Measurements from ENCODE around the gene TMEM238. TPM values are rescaled to one million over a fixed set of nuclear protein-coding genes. Genes with fewer than 3 reads are reported as not detected.
"Not testable (repeated sequence)": the region's sequence is repeated elsewhere in the genome, so short reads cannot be mapped to it uniquely, and the experiment has no call there.

Gene TMEM238
- total RNA-seq, 3 donors from 2014 or later = 31.4 to 84.2 (median 68.0) TPM

DNA sequence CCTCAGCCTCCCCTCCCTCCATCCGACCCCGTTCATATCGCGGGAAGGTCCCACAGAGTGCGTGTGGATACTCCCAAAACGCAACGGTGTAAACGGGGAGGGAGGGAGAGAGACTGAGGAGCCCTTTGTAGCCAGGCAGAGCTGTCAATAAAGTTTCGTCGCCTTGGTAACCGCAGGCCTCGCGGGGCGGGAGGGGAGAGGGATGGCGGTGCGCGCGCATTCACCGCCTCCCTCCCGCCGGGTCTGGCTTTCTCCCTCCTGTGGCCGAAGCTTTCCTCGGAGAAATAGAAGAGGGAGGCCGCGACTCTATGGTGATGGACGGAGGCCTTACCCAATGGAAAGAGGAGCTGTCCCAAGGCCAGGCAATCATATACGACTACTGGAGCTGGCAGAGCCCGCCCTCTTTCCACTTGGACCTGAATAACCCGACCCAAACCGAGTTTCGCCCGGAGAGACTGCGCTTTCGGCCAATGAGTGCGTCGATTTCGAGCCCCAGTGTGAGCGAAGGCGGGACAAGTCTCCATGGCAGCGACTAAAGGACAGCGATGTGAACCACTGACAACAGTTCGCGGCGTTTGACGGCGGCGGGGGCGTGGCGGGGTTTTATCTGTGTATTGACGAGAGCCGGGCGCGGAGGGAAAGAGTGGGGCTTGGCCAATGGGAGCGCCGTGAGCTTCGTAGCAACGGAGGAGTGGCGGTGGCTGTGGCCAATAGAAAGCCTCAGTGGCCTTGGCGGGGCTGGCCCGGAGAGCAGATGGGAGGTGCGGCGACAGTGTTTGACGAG is 44.8 kb downstream of the TMEM238 start, which contains the start of gene KMT5C:
TSS of gene KMT5C (plus strand) at position 772 of the 784 bp plus-strand sequence. CDS start 2,061 bp downstream, outside the sequence.
- Histone ChIP-seq H3K36me3 (ENCODE audit: low read depth) (peaks cover 7% of the 10 kb centered on the region), H3K4me3 (peak within 1 kb of the TSS; percentile 34), H3K9me3 (no peaks in the 10 kb centered on the region), H3K4me1 (ENCODE audit: low read depth) (peaks cover 17% of the 10 kb centered on the region)
- DNase-seq (peak; percentile 100), ATAC-seq (peak; percentile 86)
- TF ChIP-seq, protein P1, sequence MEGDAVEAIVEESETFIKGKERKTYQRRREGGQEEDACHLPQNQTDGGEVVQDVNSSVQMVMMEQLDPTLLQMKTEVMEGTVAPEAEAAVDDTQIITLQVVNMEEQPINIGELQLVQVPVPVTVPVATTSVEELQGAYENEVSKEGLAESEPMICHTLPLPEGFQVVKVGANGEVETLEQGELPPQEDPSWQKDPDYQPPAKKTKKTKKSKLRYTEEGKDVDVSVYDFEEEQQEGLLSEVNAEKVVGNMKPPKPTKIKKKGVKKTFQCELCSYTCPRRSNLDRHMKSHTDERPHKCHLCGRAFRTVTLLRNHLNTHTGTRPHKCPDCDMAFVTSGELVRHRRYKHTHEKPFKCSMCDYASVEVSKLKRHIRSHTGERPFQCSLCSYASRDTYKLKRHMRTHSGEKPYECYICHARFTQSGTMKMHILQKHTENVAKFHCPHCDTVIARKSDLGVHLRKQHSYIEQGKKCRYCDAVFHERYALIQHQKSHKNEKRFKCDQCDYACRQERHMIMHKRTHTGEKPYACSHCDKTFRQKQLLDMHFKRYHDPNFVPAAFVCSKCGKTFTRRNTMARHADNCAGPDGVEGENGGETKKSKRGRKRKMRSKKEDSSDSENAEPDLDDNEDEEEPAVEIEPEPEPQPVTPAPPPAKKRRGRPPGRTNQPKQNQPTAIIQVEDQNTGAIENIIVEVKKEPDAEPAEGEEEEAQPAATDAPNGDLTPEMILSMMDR (IDR thresholded peaks at IDR 0.05) = peak; percentile 25
- intact Hi-C loops (cut with DNase I, micrococcal nuclease) = no loop called here

DNA sequence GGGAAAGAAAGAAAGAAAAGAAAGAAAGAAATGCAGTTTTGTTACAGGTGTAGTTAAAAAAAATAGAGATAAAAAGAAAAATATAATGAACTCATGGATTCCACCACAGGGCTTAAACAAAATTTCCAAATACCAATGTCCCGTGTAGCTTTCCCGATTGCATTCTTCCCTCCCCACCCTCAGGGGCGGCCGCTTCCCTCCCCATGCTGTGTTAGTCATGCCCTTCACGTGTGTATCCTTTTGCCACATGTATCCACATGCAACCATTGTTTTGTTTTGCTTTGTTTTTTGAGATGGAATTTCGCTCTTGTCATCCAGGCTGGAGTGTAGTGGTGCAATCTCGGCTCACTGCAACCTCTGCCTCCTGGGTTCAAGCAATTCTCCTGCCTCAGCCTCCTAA is 48.0 kb downstream of the TMEM238 start:
- no peak for DNase-seq
- H3K36me3 ChIP-seq (ENCODE audit: low read depth) = peaks cover 7% of the 10 kb centered on the region
- H3K9me3 ChIP-seq = no peaks in the 10 kb centered on the region

DNA sequence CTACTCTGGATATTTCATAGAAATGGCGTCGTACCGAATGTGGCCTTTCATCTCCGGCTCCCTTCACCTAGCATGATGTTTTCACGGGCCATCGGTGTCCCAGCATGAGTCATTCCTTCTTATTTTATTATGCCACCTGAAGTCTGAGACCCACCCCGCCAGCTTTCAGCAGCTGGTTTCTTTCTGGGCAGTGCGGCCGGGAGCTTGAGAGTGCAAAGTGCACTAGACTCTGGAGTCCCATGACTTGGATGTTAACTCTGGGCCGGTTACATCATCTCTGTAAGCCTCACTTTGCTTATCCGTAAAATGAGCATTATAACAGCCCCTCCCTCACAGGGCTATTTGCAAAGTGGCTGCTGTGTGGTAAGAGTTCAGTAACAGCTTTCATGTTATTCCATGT is 50.2 kb downstream of the TMEM238 start:
- no peaks in the 10 kb centered on the region for H3K36me3 ChIP-seq (ENCODE audit: low read depth)
- ATAC-seq (peak; percentile 93), DNase-seq (peak; percentile 82 to 89 (median 85))
- TF ChIP-seq, protein P1 (IDR thresholded peaks at IDR 0.05) = no peak
- no peaks in the 10 kb centered on the region for H3K9me3 ChIP-seq
- no peak overlapping the region for H3K4me3 ChIP-seq
- peaks cover 12% of the 10 kb centered on the region for H3K4me1 ChIP-seq (ENCODE audit: low read depth)
- intact Hi-C loops (cut with DNase I, micrococcal nuclease) = no loop called here

More for the DNA sequence above, 48.0 kb downstream of the TMEM238 start:
- no peak for ATAC-seq
- TF ChIP-seq, protein P1 (IDR thresholded peaks at IDR 0.05) = no peak
- Histone ChIP-seq H3K4me3 (no peak overlapping the region), H3K4me1 (ENCODE audit: low read depth) (peaks cover 20% of the 10 kb centered on the region)
- intact Hi-C loops (cut with DNase I, micrococcal nuclease) = no loop called here

DNA sequence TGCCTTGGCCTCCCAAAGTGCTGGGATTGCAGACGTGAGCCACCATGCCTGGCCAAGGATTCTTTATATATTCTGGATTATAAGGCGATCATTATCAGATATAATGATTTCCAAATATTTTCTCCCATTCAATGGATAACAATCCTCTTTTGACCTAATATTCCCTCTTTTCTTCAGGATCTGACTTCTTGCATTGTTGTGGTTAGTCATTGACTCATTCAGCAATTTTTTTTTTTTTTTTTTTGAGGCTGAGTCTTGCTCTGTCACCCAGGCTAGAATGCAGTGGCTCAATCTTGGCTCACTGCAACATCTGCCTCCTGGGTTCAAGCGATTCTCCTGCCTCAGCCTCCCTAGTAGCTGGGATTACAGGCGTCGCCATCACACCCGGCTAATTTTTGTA is 54.3 kb downstream of the TMEM238 start:
- intact Hi-C loops (cut with DNase I, micrococcal nuclease); H3K4me3 ChIP-seq; H3K36me3 ChIP-seq (ENCODE audit: low read depth); H3K9me3 ChIP-seq; H3K4me1 ChIP-seq (ENCODE audit: low read depth); DNase-seq; ATAC-seq: not testable (repeated sequence)

Other genes starting within 250 kb of the TMEM238 start
- 1 to 10 TPM in 1 of 3 donors, under 1 TPM in 2; 0.63 to 1.1 (median 0.65) TPM for gene TNNT1, start 235.1 kb downstream of the TMEM238 start, total RNA-seq
- gene TNNI3, start 226.6 kb downstream of the TMEM238 start, total RNA-seq = 1 to 10 TPM in 1 of 3 donors, not detected in 2; 2.2 TPM
- 1 to 10 TPM in 1 of 3 donors, under 1 TPM in 2; 0.54 to 1.0 (median 0.69) TPM for gene DNAAF3, start 217.7 kb downstream of the TMEM238 start, total RNA-seq
- gene SYT5, start 204.0 kb downstream of the TMEM238 start, total RNA-seq = 1 to 10 TPM; 1.0 to 2.9 (median 1.2) TPM
- 100 to 1,000 TPM in 1 of 3 donors, 10 to 100 TPM in 2; 62.3 to 181 (median 94.8) TPM for gene PTPRH, start 174.8 kb downstream of the TMEM238 start, total RNA-seq
- 1 to 10 TPM; 3.4 to 4.5 (median 3.7) TPM for gene TMEM86B, start 155.5 kb downstream of the TMEM238 start, total RNA-seq
- 10 to 100 TPM; 60.0 to 72.9 (median 65.9) TPM for gene PPP6R1, start 125.3 kb downstream of the TMEM238 start, total RNA-seq
- gene HSPBP1, start 104.2 kb downstream of the TMEM238 start, total RNA-seq = 10 to 100 TPM; 25.6 to 36.0 (median 29.5) TPM
- gene BRSK1, start 100.3 kb downstream of the TMEM238 start, total RNA-seq = 10 to 100 TPM in 1 of 3 donors, 1 to 10 TPM in 2; 1.6 to 18.1 (median 1.9) TPM
- 10 to 100 TPM; 31.6 to 62.1 (median 36.4) TPM for gene TMEM150B, start 59.0 kb downstream of the TMEM238 start, total RNA-seq
- gene KMT5C, start 44.4 kb downstream of the TMEM238 start, total RNA-seq = 10 to 100 TPM; 14.7 to 19.3 (median 16.5) TPM
- 10 to 100 TPM; 16.6 to 30.0 (median 17.2) TPM for gene COX6B2, start 29.6 kb downstream of the TMEM238 start, total RNA-seq
- not detected for gene GARIN5B, start 21.0 kb downstream of the TMEM238 start, total RNA-seq
- under 1 TPM; 0.24 to 0.32 (median 0.29) TPM for gene IL11, start 13.8 kb downstream of the TMEM238 start, total RNA-seq
- gene TMEM190, start 7.5 kb downstream of the TMEM238 start, total RNA-seq = not detected
- 1,000 to 10,000 TPM in 2 of 3 donors, 100 to 1,000 TPM in 1; 942 to 1,365 (median 1,241) TPM for gene RPL28, start 1.6 kb upstream of the TMEM238 start, total RNA-seq
- gene UBE2S, start 23.5 kb upstream of the TMEM238 start, total RNA-seq = 10 to 100 TPM; 14.0 to 41.6 (median 23.0) TPM
- under 1 TPM in 1 of 3 donors, not detected in 2; 0.35 TPM for gene SHISA7, start 59.0 kb upstream of the TMEM238 start, total RNA-seq
- gene ISOC2, start 77.3 kb upstream of the TMEM238 start, total RNA-seq = 10 to 100 TPM; 65.8 to 88.4 (median 86.9) TPM
- gene C19orf85, start 80.5 kb upstream of the TMEM238 start, total RNA-seq = not detected
- 10 to 100 TPM in 1 of 3 donors, 1 to 10 TPM in 2; 6.8 to 11.1 (median 7.9) TPM for gene ZNF628, start 92.3 kb upstream of the TMEM238 start, total RNA-seq
- 10 to 100 TPM in 1 of 3 donors, 1 to 10 TPM in 2; 3.9 to 21.7 (median 5.5) TPM for gene NAT14, start 100.9 kb upstream of the TMEM238 start, total RNA-seq
- gene SSC5D, start 104.1 kb upstream of the TMEM238 start, total RNA-seq = 10 to 100 TPM in 1 of 3 donors, 1 to 10 TPM in 2; 2.6 to 35.0 (median 4.0) TPM
- gene SBK2, start 152.8 kb upstream of the TMEM238 start, total RNA-seq = not detected
- under 1 TPM in 2 of 3 donors, not detected in 1; 0.34 to 0.54 TPM for gene SBK3, start 161.3 kb upstream of the TMEM238 start, total RNA-seq
- 10 to 100 TPM in 1 of 3 donors, 1 to 10 TPM in 2; 6.2 to 13.6 (median 7.2) TPM for gene ZNF579, start 196.6 kb upstream of the TMEM238 start, total RNA-seq
- gene FIZ1, start 215.2 kb upstream of the TMEM238 start, total RNA-seq = 10 to 100 TPM; 15.7 to 20.3 (median 20.0) TPM
- gene ZNF524, start 216.0 kb upstream of the TMEM238 start, total RNA-seq = 10 to 100 TPM; 25.5 to 27.1 (median 26.5) TPM
- 10 to 100 TPM; 12.7 to 18.5 (median 13.2) TPM for gene ZNF865, start 221.4 kb upstream of the TMEM238 start, total RNA-seq
- gene ZNF784, start 240.3 kb upstream of the TMEM238 start, total RNA-seq = 10 to 100 TPM in 2 of 3 donors, 1 to 10 TPM in 1; 8.7 to 13.8 (median 10.1) TPM